Endothelial cell of umbilical vein (primary cell): ENCODE data around the gene AGMAT.

ENCODE experiments used
- CTCF ChIP-seq, 2 donors: IDR thresholded peaks; 1 replicate in 1 of 2; 2 replicates in 1 of 2; pipeline ENCODE4 v1.5.1; 2011; ENCODE audit warnings: low read length in 2 of 2, mild to moderate bottlenecking in 2 of 2, moderate library complexity in 2 of 2, control low read depth in 1 of 2, inconsistent platforms in 1 of 2, low read depth in 1 of 2; ENCODE audit not compliant: insufficient read depth in 1 of 2; ENCODE audit errors: extremely low read depth in 1 of 2
- EZH2 ChIP-seq: IDR thresholded peaks from 2 replicates; pipeline ENCODE4 v1.6.1; 2012; ENCODE audit warnings: borderline replicate concordance, low read depth, mild to moderate bottlenecking, moderate library complexity, low read length, inconsistent platforms; ENCODE audit not compliant: severe bottlenecking
- MAX ChIP-seq: IDR thresholded peaks from 2 replicates; pipeline ENCODE4 v1.6.1; 2011; ENCODE audit not compliant: insufficient read depth, insufficient read length
- POLR2A ChIP-seq: IDR thresholded peaks from 2 replicates; pipeline ENCODE4 v1.6.1; 2012; ENCODE audit warnings: low read depth, mild to moderate bottlenecking, control low read depth, low read length
- POLR2AphosphoS5 ChIP-seq: IDR thresholded peaks from 2 replicates; pipeline ENCODE4 v1.6.1; 2012; ENCODE audit warnings: low read depth, mild to moderate bottlenecking, control low read depth, low read length, moderate library complexity; ENCODE audit not compliant: insufficient read depth

GRCh38 chr1:15626269-15626950 is 41.6 kb upstream of the AGMAT start:
- no peak for TF ChIP-seq EZH2
- TF ChIP-seq POLR2A = no peak
- TF ChIP-seq CTCF (IDR thresholded peaks at IDR 0.05; ENCODE audit: extremely low read depth in 1 of 2, insufficient read depth in 1 of 2, low read depth in 1 of 2, low read length in 2 of 2) = no peak
- TF ChIP-seq MAX = no peak
- no peak for TF ChIP-seq POLR2AphosphoS5
